ENCODE results near the gene RAPGEF5.

The RAPGEF5 gene, protein sequence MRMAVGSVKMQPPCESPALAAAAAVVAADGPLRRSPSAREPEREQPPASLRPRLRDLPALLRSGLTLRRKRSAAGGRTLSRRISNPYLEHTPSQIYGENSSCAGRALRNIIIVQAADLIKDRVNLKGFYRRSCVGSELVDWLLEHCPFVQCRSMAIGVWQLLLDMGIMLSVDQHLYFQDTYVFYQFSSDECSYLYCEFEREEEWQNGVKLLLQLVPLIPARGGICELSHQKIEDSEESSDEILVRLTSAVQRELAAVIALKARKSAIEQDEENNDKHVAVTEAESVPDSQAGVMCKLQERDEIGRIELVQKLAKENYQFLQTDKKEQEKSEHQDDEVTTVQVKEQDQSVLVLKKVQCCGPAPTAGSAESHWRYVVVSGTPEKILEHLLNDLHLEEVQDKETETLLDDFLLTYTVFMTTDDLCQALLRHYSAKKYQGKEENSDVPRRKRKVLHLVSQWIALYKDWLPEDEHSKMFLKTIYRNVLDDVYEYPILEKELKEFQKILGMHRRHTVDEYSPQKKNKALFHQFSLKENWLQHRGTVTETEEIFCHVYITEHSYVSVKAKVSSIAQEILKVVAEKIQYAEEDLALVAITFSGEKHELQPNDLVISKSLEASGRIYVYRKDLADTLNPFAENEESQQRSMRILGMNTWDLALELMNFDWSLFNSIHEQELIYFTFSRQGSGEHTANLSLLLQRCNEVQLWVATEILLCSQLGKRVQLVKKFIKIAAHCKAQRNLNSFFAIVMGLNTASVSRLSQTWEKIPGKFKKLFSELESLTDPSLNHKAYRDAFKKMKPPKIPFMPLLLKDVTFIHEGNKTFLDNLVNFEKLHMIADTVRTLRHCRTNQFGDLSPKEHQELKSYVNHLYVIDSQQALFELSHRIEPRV

DNA sequence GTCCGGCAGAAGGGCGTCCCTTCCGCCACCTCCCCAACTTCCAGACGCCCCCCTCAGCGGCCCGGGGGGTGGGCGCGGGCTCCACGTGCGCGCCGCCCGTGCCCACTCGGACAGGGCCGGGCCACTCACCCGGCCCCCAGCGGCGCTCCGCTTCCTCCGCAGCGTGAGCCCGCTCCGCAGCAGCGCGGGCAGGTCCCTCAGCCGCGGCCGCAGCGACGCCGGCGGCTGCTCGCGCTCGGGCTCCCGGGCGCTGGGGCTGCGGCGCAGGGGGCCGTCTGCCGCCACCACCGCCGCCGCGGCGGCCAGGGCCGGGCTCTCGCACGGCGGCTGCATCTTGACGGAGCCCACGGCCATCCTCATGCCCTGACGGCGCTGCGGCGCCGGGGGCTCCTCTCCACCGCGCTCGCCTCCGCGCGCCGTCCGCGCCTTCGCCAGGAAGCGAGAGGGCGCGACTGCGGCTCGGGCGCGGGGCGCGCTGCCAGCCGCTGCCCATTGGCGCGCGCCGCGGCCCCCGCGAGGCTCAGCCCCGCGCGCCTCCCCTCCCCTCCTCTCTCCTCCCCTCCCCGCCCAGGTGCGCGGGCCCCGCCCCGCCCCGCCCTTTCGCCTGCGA lies at the start of gene RAPGEF5:
TSS of gene RAPGEF5 (minus strand) at position 454 of the 610 bp plus-strand sequence. CDS start at position 360, 94 bp downstream.
- no peak for DNase-seq

DNA sequence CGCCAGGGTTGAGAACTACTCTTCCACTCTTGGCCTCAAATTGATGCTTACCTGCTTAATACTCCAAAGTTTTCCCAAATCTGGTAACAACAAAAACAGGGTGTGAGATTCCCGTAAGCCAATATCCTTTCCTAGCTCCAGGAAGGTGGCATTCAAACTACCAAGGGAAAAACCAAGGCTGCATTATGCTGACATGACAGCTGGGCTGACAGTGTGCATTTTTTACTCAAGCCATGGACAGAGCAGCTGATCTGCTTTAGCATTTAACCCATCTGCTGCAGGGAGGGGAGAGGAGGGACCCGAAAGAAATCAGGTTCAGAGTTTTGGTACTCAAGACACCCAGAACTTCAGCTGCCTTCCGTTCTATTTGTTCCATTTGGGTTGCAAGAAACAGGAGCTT lies 49.8 kb upstream of the RAPGEF5 start:
- no peak for DNase-seq

DNA sequence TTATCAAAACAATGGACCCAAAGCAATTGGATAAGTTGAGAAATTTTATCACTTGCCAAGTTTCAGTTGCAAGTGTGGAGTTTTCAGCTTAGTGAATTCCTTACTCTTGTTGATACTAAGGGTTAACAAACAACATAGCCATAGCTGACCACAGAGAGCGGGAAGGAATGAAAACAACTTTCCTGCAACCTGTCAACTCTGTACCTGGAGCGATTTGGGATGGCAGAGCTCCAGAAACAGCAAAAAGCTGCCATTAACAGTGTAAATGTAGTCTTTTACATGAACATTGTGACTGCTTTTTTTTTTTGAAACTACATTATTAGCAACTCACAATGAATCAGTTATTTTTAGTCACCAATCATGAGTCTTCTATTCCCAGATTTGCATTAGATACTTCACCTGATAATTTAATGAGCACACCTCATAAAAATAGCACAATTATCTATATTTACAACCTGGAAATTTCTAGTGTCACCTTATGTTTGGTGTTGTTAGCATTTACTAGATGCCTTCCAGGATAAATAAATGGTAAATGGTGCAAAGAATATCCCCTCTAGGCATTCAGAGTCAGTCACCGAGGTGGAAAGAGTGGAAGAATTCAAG lies 47.6 kb upstream of the RAPGEF5 start:
- DNase-seq = no peak

DNA sequence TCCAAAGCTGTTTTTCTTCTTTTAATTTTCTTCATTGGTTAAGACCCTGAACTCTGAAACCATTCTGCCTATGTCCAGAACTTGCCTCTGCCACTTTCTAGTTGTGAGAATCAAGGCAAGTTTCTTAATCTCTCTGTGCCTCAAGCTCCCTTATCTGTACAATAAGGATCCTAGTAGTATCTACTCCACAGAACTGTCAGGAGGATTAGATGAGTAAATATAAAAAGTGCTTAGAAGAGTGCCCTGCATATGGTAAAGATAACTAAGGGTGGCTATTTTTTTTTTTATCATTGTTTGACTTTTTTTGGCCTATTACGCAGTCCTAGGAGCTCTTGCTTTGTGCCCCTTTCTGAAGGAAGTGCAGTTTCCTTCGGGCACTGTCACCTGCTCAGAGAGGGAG lies 46.4 kb upstream of the RAPGEF5 start:
- no peak for DNase-seq

DNA sequence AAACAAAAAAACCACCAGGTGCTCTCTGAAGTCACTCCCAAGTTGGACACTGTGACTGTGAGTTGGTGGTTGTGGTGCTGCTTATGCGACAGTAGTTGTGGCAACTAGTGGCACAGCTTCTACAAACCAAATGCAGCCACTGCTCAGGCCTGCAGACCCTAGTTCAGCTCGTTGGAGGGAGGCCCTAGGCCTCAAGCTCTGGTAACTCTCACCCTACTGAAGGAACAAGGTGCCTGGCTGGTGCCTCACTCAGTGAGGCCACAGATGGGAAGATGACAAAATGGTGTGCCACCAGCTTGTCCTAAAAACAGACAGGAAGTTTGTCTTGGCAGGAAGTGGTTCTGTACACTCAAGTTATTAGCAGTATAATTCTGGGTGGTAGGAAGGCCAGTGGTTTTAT lies 45.3 kb upstream of the RAPGEF5 start:
- no peak for DNase-seq

DNA sequence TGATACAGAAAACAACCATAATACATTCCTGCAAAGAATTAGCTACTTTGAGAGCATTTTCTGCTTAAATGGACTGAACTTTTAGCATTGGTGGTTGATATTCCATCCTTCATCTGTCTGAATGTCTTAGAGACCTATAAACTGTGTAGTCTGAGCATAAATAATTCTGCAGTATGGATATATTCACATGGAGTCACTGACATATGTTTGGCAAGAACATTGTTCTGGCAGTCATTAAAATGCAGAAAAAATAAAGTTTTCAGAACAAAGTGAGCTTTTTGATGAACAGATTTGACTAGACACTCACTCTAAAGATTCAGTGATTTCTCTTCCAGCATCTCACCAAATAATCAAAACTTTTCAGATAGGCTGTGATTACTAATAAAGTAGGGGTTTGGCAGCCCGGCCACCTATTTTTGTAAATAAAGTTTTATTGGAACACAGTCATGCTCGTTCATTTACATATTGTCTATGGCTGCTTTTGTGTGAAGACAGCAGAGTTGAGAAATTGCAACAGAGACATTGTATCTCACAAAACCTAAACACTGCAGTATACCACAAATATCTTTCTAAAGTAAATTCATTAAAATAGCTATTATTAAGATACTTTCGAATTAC lies 44.1 kb upstream of the RAPGEF5 start:
- peak; percentile 17 for DNase-seq

DNA sequence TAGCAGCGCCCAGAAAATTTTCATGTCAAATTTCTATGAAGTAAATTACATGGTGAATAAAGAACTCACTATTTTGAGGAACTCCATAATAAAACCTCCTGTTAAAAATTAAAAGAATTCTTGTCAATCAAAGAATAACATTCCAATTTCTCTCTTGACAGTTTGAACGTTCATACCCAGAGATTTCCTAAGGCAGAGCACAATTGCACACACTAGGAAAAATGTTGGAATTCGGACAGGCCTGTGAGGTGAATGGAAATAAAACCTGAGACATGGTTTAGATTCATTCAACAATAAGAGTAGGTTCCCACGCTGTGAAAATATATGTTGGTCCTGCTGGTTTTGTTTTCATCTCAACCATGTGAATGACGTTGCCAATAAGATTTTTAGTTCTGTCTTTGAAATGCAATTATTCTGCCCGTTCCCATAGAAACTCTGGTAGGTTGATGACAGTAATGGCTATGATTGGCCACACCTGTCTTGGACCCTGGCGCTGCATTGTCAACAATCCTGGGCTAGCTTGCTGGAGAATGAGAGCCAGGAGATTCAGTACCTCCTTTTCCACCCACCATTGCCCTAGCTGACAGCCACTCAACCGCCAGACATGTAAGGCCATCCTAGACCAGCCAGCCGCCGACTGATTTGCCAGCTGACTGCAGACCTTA lies 43.3 kb upstream of the RAPGEF5 start:
- DNase-seq = no peak

DNA sequence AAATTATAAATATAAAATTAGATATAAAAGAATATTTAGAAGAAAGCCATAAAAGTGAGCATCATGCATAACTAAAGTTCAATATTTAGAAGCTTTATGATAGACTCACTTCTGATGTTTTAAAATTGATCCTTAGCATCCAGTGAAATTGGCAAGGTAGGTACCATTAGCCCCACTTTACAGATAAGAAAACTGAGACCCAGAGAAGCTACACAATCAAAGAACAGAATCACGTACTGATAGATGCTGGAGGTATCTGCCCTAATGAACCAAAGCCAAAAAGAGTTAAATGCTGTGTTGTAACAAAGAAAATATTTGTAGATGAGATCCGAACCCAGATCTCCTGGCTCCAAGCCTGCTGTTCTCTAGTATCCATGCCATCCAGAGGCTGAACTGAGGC lies 42.6 kb upstream of the RAPGEF5 start:
- no peak for DNase-seq

DNA sequence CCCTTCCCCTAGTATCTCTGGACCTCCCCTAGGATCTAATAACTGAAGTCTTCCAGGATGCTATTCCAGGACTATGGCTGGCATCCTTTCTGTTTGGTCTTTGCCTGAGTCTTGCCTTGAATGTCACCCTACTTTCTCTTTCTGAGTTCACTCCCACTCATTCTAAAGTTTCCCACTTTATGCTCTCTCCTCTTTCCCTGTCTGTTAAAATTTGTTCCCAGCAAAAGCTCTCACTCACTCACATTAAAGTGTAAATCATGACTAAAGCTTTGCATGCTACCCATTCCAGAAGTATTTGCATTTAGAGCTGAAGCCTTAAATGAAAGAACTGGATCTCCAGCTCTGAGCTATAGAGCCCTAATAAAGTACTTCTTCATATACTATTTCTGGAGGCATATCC lies 42.1 kb upstream of the RAPGEF5 start:
- DNase-seq = no peak

DNA sequence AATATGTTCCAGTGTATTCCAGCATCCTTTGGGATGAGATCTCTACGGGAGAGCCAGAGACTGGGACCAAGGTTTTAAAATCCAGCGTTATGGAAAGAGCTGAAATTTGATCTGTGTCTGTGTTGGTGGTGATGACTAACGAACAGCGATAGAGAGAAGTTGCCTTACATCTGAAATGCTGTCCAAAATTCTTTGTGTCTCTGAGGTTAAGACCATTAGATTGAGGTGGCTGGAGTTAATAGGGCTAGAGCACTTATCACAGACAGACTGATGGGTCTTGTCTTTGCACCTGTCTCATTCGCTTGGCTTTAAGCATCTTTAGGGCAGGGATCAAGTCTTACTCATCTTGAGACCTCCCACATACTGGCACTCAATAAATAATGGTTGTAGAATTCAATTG lies 41.0 kb upstream of the RAPGEF5 start:
- no peak for DNase-seq

DNA sequence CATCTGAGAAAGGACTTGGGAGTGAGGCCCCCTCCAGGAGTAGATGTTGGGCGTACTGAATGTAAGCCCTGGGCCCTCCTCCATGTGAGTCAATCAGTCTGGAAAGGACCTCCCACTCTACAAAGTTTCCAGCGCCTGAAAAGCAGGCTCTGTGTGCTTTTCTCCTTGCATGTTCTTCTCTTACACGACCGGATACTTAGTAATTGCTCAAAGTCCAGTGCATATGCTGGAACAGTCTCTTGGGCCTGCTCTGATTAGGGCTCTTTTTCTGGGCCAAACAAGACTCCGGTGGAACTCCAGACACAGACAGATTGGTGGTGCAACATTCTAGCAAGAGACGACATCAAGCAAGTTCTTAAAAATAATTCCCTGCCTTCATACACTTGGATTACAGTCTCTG lies 38.3 kb upstream of the RAPGEF5 start:
- no peak for DNase-seq

DNA sequence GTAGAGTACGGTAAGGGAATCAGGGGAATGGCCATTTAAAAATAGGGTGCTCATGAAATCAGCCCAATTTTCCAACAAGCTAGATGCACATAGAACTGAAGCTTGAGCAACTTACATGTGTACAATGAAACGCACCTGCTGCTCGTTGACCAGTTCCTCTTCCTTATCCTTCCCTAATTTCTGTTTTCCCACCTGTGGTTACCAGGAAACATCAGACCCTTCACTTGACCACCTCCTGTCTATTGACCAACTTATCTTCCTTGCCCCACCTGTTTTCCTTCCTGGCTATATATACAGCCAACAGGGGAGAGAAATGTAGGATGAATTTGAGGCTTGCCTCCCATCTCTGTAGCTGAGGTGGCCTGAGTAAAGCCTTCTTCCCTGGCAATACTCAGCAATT lies 37.8 kb upstream of the RAPGEF5 start:
- DNase-seq = no peak

DNA sequence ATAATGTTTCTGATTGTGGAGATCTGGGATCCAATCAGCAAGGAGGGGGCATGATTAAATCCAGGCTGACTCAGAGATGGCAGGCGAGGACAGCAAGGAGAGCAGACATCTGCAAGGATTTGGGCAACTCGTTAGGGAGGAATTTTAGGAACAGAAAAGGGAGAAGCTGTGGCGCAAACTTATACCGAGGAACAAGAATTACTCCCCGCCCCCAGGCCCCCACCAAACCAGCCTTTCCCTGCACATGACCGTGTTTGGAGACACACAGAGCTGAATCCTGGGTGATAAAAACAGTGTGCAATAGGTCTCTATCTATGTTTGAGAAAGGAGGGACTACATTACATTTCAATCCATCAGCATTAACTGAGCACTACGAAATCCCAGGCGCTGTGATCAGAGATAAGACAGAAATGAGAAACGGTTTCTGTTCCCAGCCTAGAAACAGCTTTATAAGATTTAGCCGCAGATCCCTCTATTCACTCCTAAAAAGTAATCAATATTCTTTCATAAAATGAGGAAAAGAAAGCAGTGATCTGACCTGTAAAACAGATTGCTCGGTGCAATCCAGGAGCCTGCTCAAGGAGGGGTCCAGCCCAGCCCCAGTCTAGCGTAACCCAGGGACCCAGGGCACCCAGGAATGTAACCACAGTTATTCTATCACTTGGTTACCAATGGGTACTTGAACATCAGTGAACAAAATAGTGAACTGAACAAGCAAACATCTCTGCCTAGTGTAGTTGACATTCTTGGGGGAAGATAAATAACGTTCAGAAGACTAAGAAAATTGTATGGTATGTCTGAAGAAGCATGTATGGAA lies 37.2 kb upstream of the RAPGEF5 start:
- DNase-seq = no peak

DNA sequence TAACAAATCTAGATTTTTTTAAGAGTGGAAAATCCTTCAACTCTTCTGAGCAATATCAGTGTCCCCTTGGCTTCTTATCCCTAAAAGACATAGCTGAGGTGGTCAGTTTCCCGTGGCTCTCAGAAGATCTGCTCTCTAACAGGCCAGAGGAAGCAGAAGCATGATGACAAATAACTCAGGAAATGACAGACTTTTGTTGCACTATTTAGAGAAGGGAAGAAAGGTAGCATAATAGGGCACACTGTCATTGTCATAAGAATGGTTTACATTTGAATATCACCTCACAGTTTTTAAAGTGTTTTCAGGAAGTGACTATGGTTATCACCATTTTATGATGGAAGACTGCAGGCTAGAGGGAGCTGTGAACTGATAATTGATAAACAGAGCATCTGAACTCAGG lies 33.6 kb upstream of the RAPGEF5 start:
- no peak for DNase-seq

DNA sequence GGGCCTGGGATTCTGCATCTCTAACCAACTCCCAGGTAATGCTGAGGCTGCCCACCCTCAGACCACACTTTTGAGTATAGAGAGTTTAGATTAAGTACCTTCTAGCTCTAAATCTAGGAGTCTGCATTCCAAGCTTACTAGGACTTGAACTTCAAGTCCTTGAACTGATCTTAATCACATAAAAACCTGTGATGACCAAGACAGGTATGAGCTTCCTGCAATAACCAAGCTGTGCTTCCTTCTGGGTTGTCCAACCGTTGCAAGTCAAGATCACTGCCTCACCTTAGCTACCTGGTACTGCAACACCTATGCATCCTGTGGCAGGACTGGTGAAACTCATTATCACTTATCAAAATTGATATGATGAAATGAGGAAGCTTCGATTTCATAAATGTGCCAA lies 32.9 kb upstream of the RAPGEF5 start:
- DNase-seq = no peak

DNA sequence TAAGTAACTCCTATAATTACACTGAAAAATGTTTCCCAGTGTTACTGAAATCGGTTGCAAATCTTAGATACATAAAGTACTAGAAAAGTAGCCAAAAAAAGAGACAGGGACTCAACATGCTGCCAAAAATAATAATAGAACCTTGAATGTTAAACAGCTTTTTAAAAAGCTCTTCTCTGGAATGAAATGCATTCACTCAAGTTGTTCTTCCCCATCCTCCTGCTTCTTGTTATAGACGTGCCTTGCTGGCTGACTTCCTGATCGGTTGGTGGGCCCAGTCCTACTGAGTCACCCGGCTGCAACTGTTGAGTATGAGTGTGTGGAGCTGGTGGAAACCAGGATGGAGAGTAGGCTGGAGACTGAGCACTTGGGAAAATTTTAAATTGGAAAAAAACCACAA lies 30.6 kb upstream of the RAPGEF5 start:
- DNase-seq = peak; percentile 77

DNA sequence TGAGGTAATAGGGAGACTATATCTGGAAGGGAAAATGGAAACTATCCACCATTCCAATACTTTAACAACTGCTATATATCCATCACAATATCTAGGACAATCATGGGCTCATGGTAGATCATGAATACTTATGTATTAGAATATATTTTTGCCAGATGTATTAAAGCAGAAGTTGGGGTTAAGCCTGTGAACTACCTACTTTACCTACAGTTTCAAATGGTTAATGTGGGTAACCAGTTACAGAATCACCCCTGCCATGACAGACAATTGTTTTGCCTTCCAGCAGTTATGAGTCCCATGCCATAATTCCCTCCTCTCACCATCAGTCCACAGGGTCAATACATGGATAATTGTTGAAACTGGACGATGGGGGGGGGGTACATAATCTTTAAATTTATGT lies 29.9 kb upstream of the RAPGEF5 start:
- DNase-seq = no peak

DNA sequence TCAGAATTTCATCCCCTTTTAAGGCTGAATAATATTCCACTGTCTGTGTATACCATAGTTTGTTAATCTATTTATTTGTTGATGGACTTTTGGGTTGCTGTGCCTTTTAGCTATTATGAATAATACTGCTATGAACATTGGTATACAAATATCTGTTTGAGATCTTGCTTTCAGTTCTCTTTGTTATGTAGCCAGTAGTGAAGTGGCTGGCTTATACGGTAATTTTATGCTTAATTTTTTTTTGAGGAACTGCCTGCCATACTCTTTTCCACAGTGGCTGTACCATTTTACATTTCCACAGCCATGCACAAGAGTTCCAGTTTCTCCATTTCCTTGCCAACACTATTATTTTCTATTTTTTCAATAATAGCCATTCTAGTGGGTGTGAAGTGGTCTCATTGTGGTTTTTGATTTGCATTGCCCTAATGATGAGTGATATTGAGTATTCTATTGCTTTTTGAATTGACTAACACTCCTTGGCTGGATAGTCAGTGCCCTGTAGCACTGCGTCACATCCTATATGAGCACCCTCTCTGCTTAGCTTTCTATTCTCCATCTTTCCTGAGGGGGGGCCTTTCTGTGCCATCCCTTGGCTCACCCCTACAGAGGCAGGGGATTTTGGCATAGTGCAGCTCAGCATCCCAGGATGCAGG lies 29.4 kb upstream of the RAPGEF5 start:
- DNase-seq = no peak

DNA sequence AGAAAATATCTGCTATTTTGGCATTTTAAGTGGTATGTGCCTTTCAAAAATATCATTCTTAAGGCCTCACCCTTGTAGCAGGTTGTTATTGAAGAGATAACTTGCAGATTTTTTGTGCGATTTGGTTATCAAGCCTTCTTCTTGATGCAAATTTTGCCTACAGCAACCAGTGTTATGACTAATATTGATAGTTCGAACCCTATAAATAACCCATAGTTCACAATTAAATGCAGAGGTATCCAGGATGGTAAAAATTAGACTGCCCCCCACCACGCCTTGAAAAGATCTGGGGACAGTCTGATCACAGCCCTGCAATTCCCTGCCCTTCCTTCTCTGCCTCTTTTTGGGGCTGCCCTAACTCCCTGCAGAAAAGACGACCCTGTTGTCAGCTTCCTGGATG lies 28.4 kb upstream of the RAPGEF5 start:
- DNase-seq = no peak

DNA sequence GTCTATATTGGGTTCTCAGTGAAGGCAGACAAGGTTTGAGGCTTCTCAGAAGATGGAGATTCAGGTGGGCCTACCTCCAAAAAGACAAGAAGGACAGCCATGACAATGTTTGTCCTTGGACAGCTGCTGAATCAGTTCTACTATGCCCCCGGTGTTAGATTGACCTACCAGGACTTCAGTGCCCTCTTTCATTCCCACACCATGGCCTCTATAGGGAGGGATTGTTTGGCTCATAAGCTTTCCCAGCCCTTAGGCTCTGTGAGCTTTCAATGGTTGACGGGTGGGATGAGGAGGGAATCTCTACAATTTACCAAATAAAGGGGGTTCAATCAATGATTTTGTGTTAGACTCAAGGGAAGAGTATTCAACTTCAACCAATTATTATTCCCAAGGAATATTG lies 23.4 kb upstream of the RAPGEF5 start:
- DNase-seq = no peak

Measured in fibroblast of upper back skin (primary cell).